ENCODE data around the gene GPR17. TPM values are rescaled to one million over a fixed set of nuclear protein-coding genes. Genes with fewer than 3 reads are reported as not detected.

The GPR17 gene, protein sequence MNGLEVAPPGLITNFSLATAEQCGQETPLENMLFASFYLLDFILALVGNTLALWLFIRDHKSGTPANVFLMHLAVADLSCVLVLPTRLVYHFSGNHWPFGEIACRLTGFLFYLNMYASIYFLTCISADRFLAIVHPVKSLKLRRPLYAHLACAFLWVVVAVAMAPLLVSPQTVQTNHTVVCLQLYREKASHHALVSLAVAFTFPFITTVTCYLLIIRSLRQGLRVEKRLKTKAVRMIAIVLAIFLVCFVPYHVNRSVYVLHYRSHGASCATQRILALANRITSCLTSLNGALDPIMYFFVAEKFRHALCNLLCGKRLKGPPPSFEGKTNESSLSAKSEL
- not detected in 2 replicates for total RNA-seq (2022)
- Bru-seq, nascent RNA: not detected
- not detected for BruChase-seq, experiment 1, labeled RNA remaining after a 6-hour chase
- not detected for BruChase-seq, experiment 2, labeled RNA remaining after a 2-hour chase
- long read RNA-seq: 0 reads

DNA sequence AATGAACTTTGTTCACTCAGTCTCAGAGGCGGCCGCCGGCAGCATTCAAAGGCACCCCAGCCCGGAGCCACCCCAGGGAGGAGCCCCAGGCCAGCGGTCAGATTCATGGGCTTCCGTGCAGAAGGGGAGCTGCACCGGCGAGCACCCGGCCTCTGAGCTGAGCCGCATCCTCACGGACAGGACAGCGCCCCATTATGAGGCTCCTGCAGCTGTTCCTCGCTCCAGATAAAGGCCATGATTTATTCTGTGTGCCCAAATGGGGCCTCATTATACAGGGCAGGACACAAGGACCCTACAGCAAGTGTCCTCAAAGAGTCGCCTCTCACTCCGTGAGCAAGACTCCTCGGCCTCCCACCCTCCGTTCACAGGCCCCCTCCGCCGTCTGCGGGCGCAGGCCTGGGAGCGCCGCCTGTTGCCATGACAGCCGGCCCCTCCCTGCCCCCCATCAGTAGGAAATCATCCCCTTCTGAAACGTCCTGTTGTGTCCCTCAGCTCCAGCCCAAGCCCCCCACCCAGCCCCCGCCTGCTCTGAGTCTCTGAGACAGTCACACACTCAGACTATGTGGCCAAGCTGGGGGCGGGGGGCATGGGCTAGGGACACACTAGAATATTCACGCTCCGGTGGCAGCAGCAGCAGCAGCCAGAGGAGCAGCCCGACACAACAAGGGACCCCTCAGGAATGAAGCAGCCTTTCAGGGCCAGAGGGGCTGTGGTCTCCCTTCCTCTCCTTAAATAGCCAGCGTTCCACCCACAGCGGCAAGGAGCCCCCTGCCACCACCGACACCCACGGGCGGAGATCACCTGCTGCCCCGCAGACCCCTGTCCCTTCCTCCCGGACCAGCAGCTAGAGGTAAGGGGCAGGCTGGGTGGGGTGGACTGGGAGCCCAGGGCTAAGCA lies at the start of gene GPR17:
TSS of gene GPR17 (plus strand) at position 759 of the 897 bp plus-strand sequence. CDS start 4,583 bp downstream, outside the sequence.
- TF ChIP-seq, protein P1, sequence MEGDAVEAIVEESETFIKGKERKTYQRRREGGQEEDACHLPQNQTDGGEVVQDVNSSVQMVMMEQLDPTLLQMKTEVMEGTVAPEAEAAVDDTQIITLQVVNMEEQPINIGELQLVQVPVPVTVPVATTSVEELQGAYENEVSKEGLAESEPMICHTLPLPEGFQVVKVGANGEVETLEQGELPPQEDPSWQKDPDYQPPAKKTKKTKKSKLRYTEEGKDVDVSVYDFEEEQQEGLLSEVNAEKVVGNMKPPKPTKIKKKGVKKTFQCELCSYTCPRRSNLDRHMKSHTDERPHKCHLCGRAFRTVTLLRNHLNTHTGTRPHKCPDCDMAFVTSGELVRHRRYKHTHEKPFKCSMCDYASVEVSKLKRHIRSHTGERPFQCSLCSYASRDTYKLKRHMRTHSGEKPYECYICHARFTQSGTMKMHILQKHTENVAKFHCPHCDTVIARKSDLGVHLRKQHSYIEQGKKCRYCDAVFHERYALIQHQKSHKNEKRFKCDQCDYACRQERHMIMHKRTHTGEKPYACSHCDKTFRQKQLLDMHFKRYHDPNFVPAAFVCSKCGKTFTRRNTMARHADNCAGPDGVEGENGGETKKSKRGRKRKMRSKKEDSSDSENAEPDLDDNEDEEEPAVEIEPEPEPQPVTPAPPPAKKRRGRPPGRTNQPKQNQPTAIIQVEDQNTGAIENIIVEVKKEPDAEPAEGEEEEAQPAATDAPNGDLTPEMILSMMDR (IDR thresholded peaks at IDR 0.05; ENCODE audit: unreplicated experiment): no peak
- no peak for DNase-seq (ENCODE audit: unreplicated experiment)
- Mint-ChIP-seq H3K27ac (ENCODE audit: low read depth, unreplicated experiment) (no peak within 1 kb of the TSS), H3K4me3 (ENCODE audit: unreplicated experiment) (no peak within 1 kb of the TSS), H3K9me3 (ENCODE audit: unreplicated experiment) (no peaks in the 10 kb centered on the region), H3K4me1 (ENCODE audit: insufficient read depth, unreplicated experiment) (peaks cover 4% of the 10 kb centered on the region), H3K36me3 (ENCODE audit: insufficient read depth, unreplicated experiment) (no peaks in the 10 kb centered on the region), H3K27me3 (ENCODE audit: insufficient read depth, unreplicated experiment) (no peaks in the 10 kb centered on the region)
- BruUV-seq (replicated peaks): no TSS peak
- POLR2A ChIA-PET: no interaction called here
- CTCF ChIA-PET: no interaction called here
- intact Hi-C loops (cut with micrococcal nuclease): loop anchor here (5.0 kb wide), 2 partner anchors 138 to 448 kb away; no protein-coding TSS in a partner anchor

DNA sequence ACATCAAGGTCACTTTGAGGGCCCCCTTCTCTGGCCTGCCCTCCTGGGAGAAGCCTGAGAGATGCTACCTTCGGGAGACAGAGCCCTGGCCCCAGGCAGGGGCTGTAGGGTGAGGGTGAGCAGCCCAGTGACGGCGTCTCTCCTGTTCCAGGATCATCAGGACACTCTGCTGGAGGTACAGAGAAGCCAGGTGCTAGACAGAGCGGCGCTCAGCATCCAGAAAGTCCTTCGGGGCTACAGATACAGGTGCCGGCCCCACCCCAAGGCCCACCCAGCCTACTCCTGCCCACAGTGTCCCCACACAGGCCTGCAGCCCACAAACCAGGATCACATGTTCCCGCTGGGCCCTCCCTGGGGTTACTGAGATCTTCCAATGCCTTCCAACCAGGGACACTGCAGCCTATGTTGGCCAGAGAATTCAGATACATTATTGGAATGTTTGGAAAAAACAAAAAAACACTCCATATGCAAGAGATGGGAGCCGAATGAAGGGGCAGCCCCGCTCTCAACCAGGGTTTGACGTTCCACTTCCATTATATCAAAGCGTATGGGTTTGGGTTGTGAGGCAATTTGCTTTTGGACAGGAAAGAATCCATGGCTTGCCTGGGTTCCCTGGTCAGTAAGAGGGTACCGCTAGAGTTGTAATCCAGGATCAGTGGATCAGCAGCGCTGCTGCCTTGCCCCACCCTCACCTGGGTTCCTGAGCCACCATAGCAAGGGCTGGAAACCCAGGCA lies 49.5 kb upstream of the GPR17 start:
- H3K4me1 Mint-ChIP-seq (ENCODE audit: insufficient read depth, unreplicated experiment): peaks cover 9% of the 10 kb centered on the region
- no peak for DNase-seq (ENCODE audit: unreplicated experiment)
- H3K36me3 Mint-ChIP-seq (ENCODE audit: insufficient read depth, unreplicated experiment): no peaks in the 10 kb centered on the region
- no TSS peak for BruUV-seq (replicated peaks)
- CTCF ChIA-PET: no interaction called here
- H3K9me3 Mint-ChIP-seq (ENCODE audit: unreplicated experiment): peaks cover 11% of the 10 kb centered on the region
- intact Hi-C loops (cut with micrococcal nuclease): no loop called here
- no peak overlapping the region for H3K4me3 Mint-ChIP-seq (ENCODE audit: unreplicated experiment)
- H3K27me3 Mint-ChIP-seq (ENCODE audit: insufficient read depth, unreplicated experiment): no peaks in the 10 kb centered on the region
- TF ChIP-seq, protein P1 (IDR thresholded peaks at IDR 0.05; ENCODE audit: unreplicated experiment): no peak
- POLR2A ChIA-PET: no interaction called here
- H3K27ac Mint-ChIP-seq (ENCODE audit: low read depth, unreplicated experiment): no peak overlapping the region

DNA sequence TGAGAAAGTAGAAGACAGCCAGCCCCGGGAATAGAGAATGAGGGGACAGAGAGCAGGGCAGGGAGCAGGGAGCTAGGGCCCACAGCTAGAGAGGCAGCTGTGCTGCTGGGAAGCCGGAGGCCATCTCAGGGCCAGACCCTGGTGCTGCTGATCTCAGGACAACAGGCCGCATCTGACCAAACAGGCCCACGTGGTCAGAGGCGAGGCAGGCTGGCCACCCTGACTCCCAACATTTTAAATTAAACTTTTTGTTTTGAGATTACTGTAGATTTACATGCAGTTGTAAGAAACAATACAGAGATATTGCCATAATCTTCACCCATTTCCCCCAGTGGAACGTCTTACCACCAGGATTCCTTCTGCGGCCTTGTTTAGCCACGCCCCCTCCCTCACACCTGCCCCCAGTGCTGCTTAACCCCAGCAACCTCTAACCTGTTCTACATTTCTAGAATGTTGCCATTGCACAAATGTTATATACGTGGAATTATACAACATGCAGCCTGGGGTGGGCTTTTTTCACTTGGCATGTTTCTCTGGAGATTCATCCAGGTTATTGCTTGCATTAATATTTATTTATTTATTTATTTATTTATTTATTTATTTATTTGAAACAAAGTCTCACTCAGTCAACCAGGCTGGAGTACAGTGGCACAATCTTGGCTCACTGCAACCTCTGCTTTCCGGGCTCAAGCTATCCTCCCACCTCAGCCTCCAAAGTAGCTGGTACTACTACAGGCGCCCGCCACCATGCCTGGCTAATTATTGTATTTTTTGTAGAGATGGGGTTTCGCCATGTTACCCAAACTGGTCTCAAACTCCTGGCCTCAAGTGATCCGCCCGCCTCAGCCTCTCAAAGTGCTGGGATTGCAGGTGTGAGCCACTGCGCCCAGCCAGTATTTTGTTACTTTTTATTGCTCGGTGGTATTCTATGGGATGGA lies 48.6 kb upstream of the GPR17 start:
- no peak overlapping the region for H3K27ac Mint-ChIP-seq (ENCODE audit: low read depth, unreplicated experiment)
- CTCF ChIA-PET: no interaction called here
- H3K36me3 Mint-ChIP-seq (ENCODE audit: insufficient read depth, unreplicated experiment): no peaks in the 10 kb centered on the region
- H3K4me1 Mint-ChIP-seq (ENCODE audit: insufficient read depth, unreplicated experiment): peaks cover 9% of the 10 kb centered on the region
- TF ChIP-seq, protein P1 (IDR thresholded peaks at IDR 0.05; ENCODE audit: unreplicated experiment): no peak
- DNase-seq (ENCODE audit: unreplicated experiment): no peak
- no peak overlapping the region for H3K4me3 Mint-ChIP-seq (ENCODE audit: unreplicated experiment)
- H3K27me3 Mint-ChIP-seq (ENCODE audit: insufficient read depth, unreplicated experiment): no peaks in the 10 kb centered on the region
- no TSS peak for BruUV-seq (replicated peaks)
- intact Hi-C loops (cut with micrococcal nuclease): no loop called here
- POLR2A ChIA-PET: no interaction called here
- H3K9me3 Mint-ChIP-seq (ENCODE audit: unreplicated experiment): peaks cover 19% of the 10 kb centered on the region
